Suprapubic skin (tissue), 4 donors: ENCODE measurements around the gene HMGB2. TPM values are rescaled to one million over a fixed set of nuclear protein-coding genes. Genes with fewer than 3 reads are reported as not detected.
A peak's percentile ranks its signal among the peaks of the same experiment; 100 is the strongest.

Source experiments
- DNase-seq, 2 donors: peaks; one replicate each; pipeline ENCODE4 v3.0.0-alpha.2; 2019; ENCODE audit warnings: low spot score in 2 of 2
- H3K27ac ChIP-seq: fragments of 200-600 bp; sonication (generic); one replicate; pipeline ENCODE4 v1.5.1; 2019
- H3K27me3 ChIP-seq: fragments of 200-600 bp; sonication (generic); one replicate; pipeline ENCODE4 v1.5.1; 2019
- H3K36me3 ChIP-seq: fragments of 200-600 bp; sonication (generic); one replicate; pipeline ENCODE4 v1.5.1; 2019
- H3K4me1 ChIP-seq: fragments of 200-600 bp; sonication (generic); one replicate; pipeline ENCODE4 v1.5.1; 2019
- H3K4me3 ChIP-seq: fragments of 200-600 bp; sonication (generic); one replicate; pipeline ENCODE4 v1.5.1; 2019; ENCODE audit warnings: mild to moderate bottlenecking
- H3K9me3 ChIP-seq: fragments of 200-600 bp; sonication (generic); one replicate; pipeline ENCODE4 v1.5.1; 2019
- EP300 ChIP-seq: sonication (generic); formaldehyde crosslinking; IDR thresholded peaks from one replicate; pipeline ENCODE4 v1.6.1; 2017; ENCODE audit warnings: antibody characterized with exemption
- POLR2A ChIP-seq, 2 donors: fragments of 450-650 bp; IDR thresholded peaks; one replicate each; pipeline ENCODE4 v1.6.1; 2017; ENCODE audit warnings: antibody characterized with exemption in 2 of 2, mild to moderate bottlenecking in 2 of 2, moderate library complexity in 2 of 2
- POLR2AphosphoS5 ChIP-seq, 3 donors: sonication (generic); formaldehyde crosslinking; IDR thresholded peaks; one replicate each; pipeline ENCODE4 v1.6.1; 2017; ENCODE audit warnings: antibody characterized with exemption in 3 of 3
- WGBS: methylation state at CpG from one replicate; pipeline ENCODE4 v1.1.5; 2018; 5-methylcytosine and 5-hydroxymethylcytosine counted together
- total RNA-seq, 4 donors: library from RNA; depleted of rRNA; stranded (reverse); fragments of >200 nt; gene quantifications; one replicate each; pipeline ENCODE4 v1.1.0, GENCODE V29; 2016
- TF ChIP-seq, protein P1 (sequence below), 2 donors: fragments of 200-600 bp in 1 of 2; fragments of 450-650 bp in 1 of 2; sonication (generic) in 1 of 2; IDR thresholded peaks; one replicate each; pipeline ENCODE4 v1.5.1; 2016 to 2019; ENCODE audit warnings: antibody characterized with exemption in 2 of 2, mild to moderate bottlenecking in 1 of 2, moderate library complexity in 1 of 2

Gene HMGB2
- total RNA-seq, 4 donors from 2014 or later, result 28.8 to 76.5 (median 34.2) TPM

DNA sequence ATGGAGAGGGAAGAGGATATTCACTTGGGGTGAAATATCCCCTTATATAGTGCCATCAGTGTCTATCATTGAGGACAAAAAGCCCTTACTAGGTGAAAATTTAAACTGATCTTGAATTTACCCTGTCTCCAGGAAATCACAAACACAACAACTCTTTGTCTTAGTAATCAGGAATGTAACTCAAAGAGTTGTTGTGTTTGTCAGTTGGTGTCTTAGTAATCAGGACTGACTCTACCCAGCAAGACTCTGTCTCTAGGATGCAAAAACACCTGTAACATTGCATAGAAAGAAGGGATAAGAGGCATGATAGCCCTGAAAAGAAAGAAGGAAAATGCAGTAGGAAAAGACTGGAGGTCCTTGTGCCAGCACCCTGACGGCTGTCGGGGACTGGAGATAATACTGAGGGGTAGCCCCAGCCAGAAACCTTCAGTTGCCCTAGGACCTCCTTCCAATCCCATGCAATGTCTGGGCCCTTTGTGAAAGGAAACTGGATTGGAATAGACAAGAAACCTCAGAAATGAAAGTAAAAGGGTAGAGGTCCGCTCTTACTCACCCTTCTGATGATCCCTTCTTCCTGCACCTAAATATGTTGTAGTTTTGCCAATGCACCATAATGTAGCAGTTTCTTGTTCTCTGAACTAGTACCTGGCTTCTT is 45.3 kb downstream of the HMGB2 start:
- no peak overlapping the region for H3K27ac ChIP-seq
- no peak for TF ChIP-seq EP300
- no peak for TF ChIP-seq POLR2AphosphoS5 (IDR thresholded peaks at IDR 0.05)
- TF ChIP-seq POLR2A (IDR thresholded peaks at IDR 0.05), result no peak
- TF ChIP-seq, protein P1, sequence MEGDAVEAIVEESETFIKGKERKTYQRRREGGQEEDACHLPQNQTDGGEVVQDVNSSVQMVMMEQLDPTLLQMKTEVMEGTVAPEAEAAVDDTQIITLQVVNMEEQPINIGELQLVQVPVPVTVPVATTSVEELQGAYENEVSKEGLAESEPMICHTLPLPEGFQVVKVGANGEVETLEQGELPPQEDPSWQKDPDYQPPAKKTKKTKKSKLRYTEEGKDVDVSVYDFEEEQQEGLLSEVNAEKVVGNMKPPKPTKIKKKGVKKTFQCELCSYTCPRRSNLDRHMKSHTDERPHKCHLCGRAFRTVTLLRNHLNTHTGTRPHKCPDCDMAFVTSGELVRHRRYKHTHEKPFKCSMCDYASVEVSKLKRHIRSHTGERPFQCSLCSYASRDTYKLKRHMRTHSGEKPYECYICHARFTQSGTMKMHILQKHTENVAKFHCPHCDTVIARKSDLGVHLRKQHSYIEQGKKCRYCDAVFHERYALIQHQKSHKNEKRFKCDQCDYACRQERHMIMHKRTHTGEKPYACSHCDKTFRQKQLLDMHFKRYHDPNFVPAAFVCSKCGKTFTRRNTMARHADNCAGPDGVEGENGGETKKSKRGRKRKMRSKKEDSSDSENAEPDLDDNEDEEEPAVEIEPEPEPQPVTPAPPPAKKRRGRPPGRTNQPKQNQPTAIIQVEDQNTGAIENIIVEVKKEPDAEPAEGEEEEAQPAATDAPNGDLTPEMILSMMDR (IDR thresholded peaks at IDR 0.05), result no peak
- H3K4me1 ChIP-seq, result no peaks in the 10 kb centered on the region
- no peak overlapping the region for H3K4me3 ChIP-seq
- no peak for DNase-seq
- 87% methylated on average over 3 of the region's 3 CpGs for WGBS
- H3K9me3 ChIP-seq, result peaks cover 8% of the 10 kb centered on the region
- H3K27me3 ChIP-seq, result no peaks in the 10 kb centered on the region
- no peaks in the 10 kb centered on the region for H3K36me3 ChIP-seq

DNA sequence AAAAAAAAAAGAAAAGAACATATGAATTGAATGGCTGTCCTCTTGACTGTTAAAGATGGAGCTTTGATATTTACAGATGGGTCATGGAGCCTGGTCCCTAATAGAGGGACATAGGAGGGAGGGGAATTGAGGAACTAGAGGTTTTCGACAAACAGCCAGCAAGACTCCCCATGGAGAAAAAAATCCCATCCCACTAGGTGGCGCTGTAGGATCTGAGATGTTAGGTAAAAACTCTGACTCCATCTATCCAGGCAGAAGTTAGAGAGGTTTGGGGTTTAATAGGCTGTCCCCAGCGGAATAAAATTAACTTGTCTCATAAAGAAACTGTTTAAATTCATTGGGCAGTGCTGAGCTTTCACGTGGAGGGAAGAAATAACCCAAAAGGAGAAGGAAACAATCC is 45.9 kb downstream of the HMGB2 start:
- 69% methylated on average over 4 of the region's 4 CpGs for WGBS
- Histone ChIP-seq H3K36me3 (no peaks in the 10 kb centered on the region), H3K4me1 (no peaks in the 10 kb centered on the region), H3K9me3 (peaks cover 8% of the 10 kb centered on the region), H3K27ac (no peak overlapping the region), H3K4me3 (no peak overlapping the region), H3K27me3 (no peaks in the 10 kb centered on the region)
- TF ChIP-seq, protein P1 (IDR thresholded peaks at IDR 0.05), result peak in 1 of 2 donors; percentile 39
- TF ChIP-seq POLR2AphosphoS5 (IDR thresholded peaks at IDR 0.05), result no peak
- TF ChIP-seq EP300, result no peak
- no peak for TF ChIP-seq POLR2A (IDR thresholded peaks at IDR 0.05)
- DNase-seq, result no peak

DNA sequence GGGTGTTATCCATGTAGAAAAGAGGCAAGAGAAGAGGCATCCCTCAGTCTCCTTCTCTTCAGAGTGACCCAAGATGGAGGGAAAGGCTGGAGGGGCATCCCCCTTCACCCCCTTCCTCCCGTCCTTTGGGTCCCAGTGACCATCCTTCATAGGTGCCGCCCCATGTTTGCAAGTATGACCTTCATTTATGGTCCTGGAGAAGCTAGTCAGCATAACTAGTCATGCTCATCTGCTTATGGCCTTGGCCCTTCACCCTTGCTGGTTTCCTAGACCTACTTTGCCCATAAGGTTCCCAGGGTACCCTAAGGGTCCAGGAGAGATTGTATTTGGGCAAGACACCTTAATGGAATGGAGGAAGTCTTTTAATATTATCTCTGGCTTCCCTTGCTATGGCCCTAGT is 46.7 kb downstream of the HMGB2 start:
- TF ChIP-seq POLR2AphosphoS5 (IDR thresholded peaks at IDR 0.05) (no peak), POLR2A (IDR thresholded peaks at IDR 0.05) (no peak), EP300 (no peak)
- TF ChIP-seq, protein P1 (IDR thresholded peaks at IDR 0.05), result no peak
- no peak for DNase-seq
- H3K4me1 ChIP-seq, result no peaks in the 10 kb centered on the region
- no peaks in the 10 kb centered on the region for H3K36me3 ChIP-seq
- WGBS, result 90% methylated on average over 2 of the region's 2 CpGs
- H3K9me3 ChIP-seq, result peaks cover 8% of the 10 kb centered on the region
- no peaks in the 10 kb centered on the region for H3K27me3 ChIP-seq
- H3K27ac ChIP-seq, result no peak overlapping the region
- H3K4me3 ChIP-seq, result no peak overlapping the region

DNA sequence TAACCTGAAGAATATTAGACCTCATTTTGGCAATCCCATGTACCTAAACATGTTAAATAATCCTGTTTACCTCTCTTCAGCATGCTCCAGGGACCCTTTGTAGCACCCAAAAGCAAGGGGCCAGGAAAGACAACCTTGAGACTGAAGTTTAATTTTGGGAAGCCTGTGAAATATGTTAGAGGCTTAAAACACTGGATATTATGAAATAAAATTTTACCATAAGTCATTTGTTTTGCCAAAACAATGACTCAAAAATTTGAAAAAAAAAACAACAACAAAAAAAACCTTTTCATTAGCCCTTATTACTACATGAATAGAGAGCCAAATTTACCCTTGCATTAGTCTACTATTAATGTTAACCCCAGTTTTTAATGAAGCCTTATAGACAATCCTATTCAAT is 49.7 kb downstream of the HMGB2 start:
- no peaks in the 10 kb centered on the region for H3K4me1 ChIP-seq
- no peak for DNase-seq

DNA sequence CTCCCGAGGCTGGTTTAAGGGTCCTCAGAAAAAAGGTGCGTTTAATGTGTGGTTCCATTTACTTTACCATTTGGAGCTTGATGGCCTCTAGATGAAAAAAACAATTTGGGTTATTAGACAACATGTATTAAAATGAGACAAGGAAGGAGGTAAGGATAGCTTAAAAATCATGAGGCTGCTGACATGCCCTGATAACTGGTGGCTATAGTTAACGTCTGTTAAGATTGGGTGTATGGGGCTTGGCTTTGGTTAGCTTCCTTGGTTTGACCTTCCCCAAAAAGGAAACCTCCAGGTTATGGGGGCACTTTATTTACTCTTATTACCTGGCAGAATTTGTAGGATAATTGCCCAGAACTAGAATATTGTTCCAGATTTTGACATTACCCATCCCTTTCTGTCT is 51.5 kb downstream of the HMGB2 start:
- no peak for DNase-seq
- WGBS, result 94% methylated on average over 3 of the region's 3 CpGs
- peaks cover 8% of the 10 kb centered on the region for H3K9me3 ChIP-seq
- no peak overlapping the region for H3K27ac ChIP-seq
- H3K27me3 ChIP-seq, result no peaks in the 10 kb centered on the region
- TF ChIP-seq EP300 (no peak), POLR2AphosphoS5 (IDR thresholded peaks at IDR 0.05) (no peak), POLR2A (IDR thresholded peaks at IDR 0.05) (no peak)
- TF ChIP-seq, protein P1 (IDR thresholded peaks at IDR 0.05), result no peak
- no peaks in the 10 kb centered on the region for H3K36me3 ChIP-seq
- H3K4me1 ChIP-seq, result no peaks in the 10 kb centered on the region
- no peak overlapping the region for H3K4me3 ChIP-seq

More for the DNA sequence above, 49.7 kb downstream of the HMGB2 start:
- Histone ChIP-seq H3K36me3 (no peaks in the 10 kb centered on the region), H3K27me3 (no peaks in the 10 kb centered on the region), H3K9me3 (peaks cover 8% of the 10 kb centered on the region), H3K27ac (no peak overlapping the region), H3K4me3 (no peak overlapping the region)
- TF ChIP-seq EP300 (no peak), POLR2AphosphoS5 (IDR thresholded peaks at IDR 0.05) (no peak)

DNA sequence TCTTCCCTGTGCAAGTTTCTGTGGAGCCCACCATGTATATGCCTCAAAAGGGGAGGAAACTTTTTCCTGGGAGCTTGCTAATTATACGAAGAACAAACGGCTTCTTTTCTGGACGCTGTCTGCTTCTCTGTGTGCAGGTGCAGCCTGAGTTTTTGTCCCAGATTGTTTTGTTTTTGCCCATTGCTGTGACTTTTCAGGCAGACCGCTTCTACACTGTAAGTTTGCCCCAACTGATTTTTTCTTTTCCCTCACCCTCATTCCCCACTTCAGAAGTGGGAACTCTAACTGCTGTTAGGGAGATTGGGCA is 51.9 kb downstream of the HMGB2 start:
- H3K9me3 ChIP-seq, result peaks cover 4% of the 10 kb centered on the region
- no peak for TF ChIP-seq POLR2AphosphoS5 (IDR thresholded peaks at IDR 0.05)
- no peak for TF ChIP-seq POLR2A (IDR thresholded peaks at IDR 0.05)
- no peak for TF ChIP-seq EP300
- TF ChIP-seq, protein P1 (IDR thresholded peaks at IDR 0.05), result no peak

More for the DNA sequence above, 51.9 kb downstream of the HMGB2 start:
- H3K27me3 ChIP-seq, result no peaks in the 10 kb centered on the region
- WGBS, result 87% methylated on average over 4 of the region's 4 CpGs
- H3K27ac ChIP-seq, result no peak overlapping the region
- H3K4me1 ChIP-seq, result no peaks in the 10 kb centered on the region
- no peak for DNase-seq
- H3K36me3 ChIP-seq, result no peaks in the 10 kb centered on the region
- no peak overlapping the region for H3K4me3 ChIP-seq
